Fibroblast of skin of right quadriceps (primary cell): ENCODE data around the gene ISL2.
A peak's percentile ranks its signal among the peaks of the same experiment; 100 is the strongest.

ENCODE experiments used
- DNase-seq: peaks from one replicate; pipeline ENCODE4 v3.0.0-alpha.2; 2013

ISL2 gene

GRCh38 chr15:76328106-76328696 is 8.4 kb upstream of the ISL2 start:
- DNase-seq, result no peak

- DNase-seq, result no peak
Measured at GRCh38 chr15:76328958-76329357, 7.6 kb upstream of the ISL2 start.

GRCh38 chr15:76330080-76330680 is 6.4 kb upstream of the ISL2 start:
- peak; percentile 37 for DNase-seq

- no peak for DNase-seq
Measured at GRCh38 chr15:76332796-76333195, 3.8 kb upstream of the ISL2 start.

GRCh38 chr15:76333309-76333708 is 3.3 kb upstream of the ISL2 start:
- no peak for DNase-seq

GRCh38 chr15:76333720-76334437 is 2.7 kb upstream of the ISL2 start:
- DNase-seq, result no peak

GRCh38 chr15:76334438-76335306 is 1.9 kb upstream of the ISL2 start:
- DNase-seq, result no peak

GRCh38 chr15:76335307-76336253 is 993 bp upstream of the ISL2 start:
- DNase-seq, result no peak

GRCh38 chr15:76337059-76337695 is 604 bp downstream of the ISL2 start:
- no peak for DNase-seq

- DNase-seq, result no peak
Measured at GRCh38 chr15:76337696-76338485, 1.3 kb downstream of the ISL2 start.

GRCh38 chr15:76338486-76339304 is 2.1 kb downstream of the ISL2 start:
- no peak for DNase-seq

GRCh38 chr15:76339305-76340197 is 3.0 kb downstream of the ISL2 start:
- no peak for DNase-seq

- DNase-seq, result no peak
Measured at GRCh38 chr15:76340198-76340802, 3.7 kb downstream of the ISL2 start.

- DNase-seq, result no peak
Measured at GRCh38 chr15:76340803-76341365, 4.3 kb downstream of the ISL2 start.

GRCh38 chr15:76341366-76342057 is 4.9 kb downstream of the ISL2 start:
- no peak for DNase-seq

GRCh38 chr15:76342058-76342381 is 5.4 kb downstream of the ISL2 start:
- no peak for DNase-seq

- no peak for DNase-seq
Measured at GRCh38 chr15:76342382-76343201, 6.0 kb downstream of the ISL2 start.
